Ascending aorta (tissue), 2 donors: Measurements from ENCODE around the gene MAPK6. TPM values are rescaled to one million over a fixed set of nuclear protein-coding genes. Genes with fewer than 3 reads are reported as not detected.

Source experiments
- DNase-seq, 2 donors: peaks; one replicate each; pipeline ENCODE4 v3.0.0-alpha.2; 2019; ENCODE audit warnings: low spot score in 2 of 2
- H3K27ac ChIP-seq, 2 donors: fragments of 200-600 bp; sonication (generic); one replicate each; pipeline ENCODE4 v1.5.1; 2016 to 2017; ENCODE audit warnings: mild to moderate bottlenecking in 1 of 2
- H3K27me3 ChIP-seq: fragments of 200-600 bp; sonication (generic); one replicate; pipeline ENCODE4 v1.5.1; 2017
- H3K36me3 ChIP-seq, 2 donors: fragments of 200-600 bp; sonication (generic); one replicate each; pipeline ENCODE4 v1.5.1; 2016
- H3K4me1 ChIP-seq, 2 donors: fragments of 200-600 bp; sonication (generic); one replicate each; pipeline ENCODE4 v1.5.1; 2016 to 2017; ENCODE audit warnings: mild to moderate bottlenecking in 1 of 2
- H3K4me3 ChIP-seq, 2 donors: fragments of 200-600 bp; sonication (generic); one replicate each; pipeline ENCODE4 v1.5.1; 2016 to 2017; ENCODE audit warnings: mild to moderate bottlenecking in 1 of 2
- H3K9me3 ChIP-seq, 2 donors: fragments of 200-600 bp; sonication (generic); one replicate each; pipeline ENCODE4 v1.5.1; 2016
- intact Hi-C: fragments of 100-400 bp; cut with DNase I; formaldehyde crosslinking; loops from one replicate; pipeline ENCODE4 v1.15.1; 2023
- total RNA-seq: library from RNA; depleted of rRNA; stranded (reverse); fragments of >200 nt; gene quantifications from one replicate; pipeline ENCODE4 v1.1.0, GENCODE V29; 2016
- TF ChIP-seq, protein P1 (sequence below), 3 experiments: fragments of 200-600 bp in 2 of 3; fragments of 450-650 bp in 1 of 3; sonication (generic) in 2 of 3; IDR thresholded peaks; one replicate each; pipeline ENCODE4 v1.5.1; 2016 to 2019; ENCODE audit warnings: antibody characterized with exemption in 3 of 3, mild to moderate bottlenecking in 1 of 3, moderate library complexity in 1 of 3

The MAPK6 gene
- total RNA-seq, 1 donor from 2014 or later = 32.1 TPM

DNA sequence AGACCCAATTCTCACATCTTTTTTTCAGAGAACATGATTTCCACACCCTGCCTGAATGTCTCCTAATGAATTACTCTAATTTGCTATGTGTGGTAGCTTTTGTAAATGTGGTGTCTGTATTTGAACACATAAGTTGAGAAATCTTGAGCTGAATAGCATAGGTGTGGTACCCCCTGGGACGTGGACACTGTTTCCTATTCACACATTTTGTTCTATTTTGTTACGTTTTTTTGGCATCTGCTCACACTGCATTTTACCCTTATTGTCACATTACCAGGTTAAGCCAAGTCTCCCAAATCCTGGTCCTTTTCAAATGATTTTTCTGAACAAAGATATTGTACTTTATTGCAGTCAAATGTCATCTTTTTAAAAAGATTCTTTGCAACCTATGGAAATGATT lies 6.8 kb upstream of the MAPK6 start:
- intact Hi-C loops = no loop called here
- Histone ChIP-seq H3K4me3 (no peak overlapping the region), H3K36me3 (no peaks in the 10 kb centered on the region), H3K9me3 (no peaks in the 10 kb centered on the region), H3K27me3 (no peaks in the 10 kb centered on the region), H3K4me1 (no peaks in the 10 kb centered on the region), H3K27ac (no peak overlapping the region)
- TF ChIP-seq, protein P1, sequence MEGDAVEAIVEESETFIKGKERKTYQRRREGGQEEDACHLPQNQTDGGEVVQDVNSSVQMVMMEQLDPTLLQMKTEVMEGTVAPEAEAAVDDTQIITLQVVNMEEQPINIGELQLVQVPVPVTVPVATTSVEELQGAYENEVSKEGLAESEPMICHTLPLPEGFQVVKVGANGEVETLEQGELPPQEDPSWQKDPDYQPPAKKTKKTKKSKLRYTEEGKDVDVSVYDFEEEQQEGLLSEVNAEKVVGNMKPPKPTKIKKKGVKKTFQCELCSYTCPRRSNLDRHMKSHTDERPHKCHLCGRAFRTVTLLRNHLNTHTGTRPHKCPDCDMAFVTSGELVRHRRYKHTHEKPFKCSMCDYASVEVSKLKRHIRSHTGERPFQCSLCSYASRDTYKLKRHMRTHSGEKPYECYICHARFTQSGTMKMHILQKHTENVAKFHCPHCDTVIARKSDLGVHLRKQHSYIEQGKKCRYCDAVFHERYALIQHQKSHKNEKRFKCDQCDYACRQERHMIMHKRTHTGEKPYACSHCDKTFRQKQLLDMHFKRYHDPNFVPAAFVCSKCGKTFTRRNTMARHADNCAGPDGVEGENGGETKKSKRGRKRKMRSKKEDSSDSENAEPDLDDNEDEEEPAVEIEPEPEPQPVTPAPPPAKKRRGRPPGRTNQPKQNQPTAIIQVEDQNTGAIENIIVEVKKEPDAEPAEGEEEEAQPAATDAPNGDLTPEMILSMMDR (IDR thresholded peaks at IDR 0.05) = no peak
- DNase-seq = no peak

DNA sequence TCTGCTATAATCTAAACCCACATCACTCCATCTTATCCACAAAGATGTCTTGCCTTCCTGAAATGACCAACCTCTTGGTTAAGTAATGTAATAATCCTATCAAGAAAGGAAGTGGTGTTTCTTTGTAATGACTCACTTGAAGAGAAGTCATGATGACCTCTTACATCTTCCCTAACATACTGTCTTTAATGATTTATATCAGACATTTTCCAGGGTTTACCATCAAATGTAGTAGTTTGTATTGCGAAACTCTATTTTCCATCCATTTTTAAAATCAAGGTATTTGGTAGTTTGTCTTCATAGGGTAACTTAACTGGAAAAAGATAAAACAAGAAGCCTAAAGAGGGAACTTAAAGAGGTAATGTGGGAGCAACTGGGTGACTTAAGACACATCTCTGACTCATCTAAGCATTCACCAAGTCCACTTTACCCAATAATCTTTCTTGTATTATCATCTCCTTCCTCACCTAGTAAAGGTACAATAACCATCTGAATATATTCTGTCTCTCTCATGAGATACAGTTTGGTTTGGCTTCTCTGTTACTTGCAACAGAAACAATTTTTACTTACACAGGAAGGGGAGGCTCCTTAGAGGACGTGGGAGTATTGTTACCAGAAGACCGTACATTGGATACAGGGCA lies 5.7 kb upstream of the MAPK6 start:
- intact Hi-C loops = no loop called here
- Histone ChIP-seq H3K4me1 (no peaks in the 10 kb centered on the region), H3K27me3 (no peaks in the 10 kb centered on the region), H3K9me3 (no peaks in the 10 kb centered on the region), H3K27ac (no peak overlapping the region), H3K36me3 (no peaks in the 10 kb centered on the region), H3K4me3 (no peak overlapping the region)
- TF ChIP-seq, protein P1 (IDR thresholded peaks at IDR 0.05) = no peak
- DNase-seq = no peak

GRCh38 chr15:52014616-52015015 lies 4.4 kb upstream of the MAPK6 start:
- intact Hi-C loops = loop anchor here (5.0 kb wide), 1 partner anchor 78 kb away; no protein-coding TSS in a partner anchor

GRCh38 chr15:52016316-52016715 lies 2.7 kb upstream of the MAPK6 start:
- Histone ChIP-seq H3K27me3 (no peaks in the 10 kb centered on the region), H3K4me1 (peaks cover 0 to 7% of the 10 kb centered on the region in 2 donors), H3K36me3 (no peaks in the 10 kb centered on the region), H3K27ac (no peak overlapping the region), H3K9me3 (no peaks in the 10 kb centered on the region), H3K4me3 (no peak overlapping the region)
- intact Hi-C loops = loop anchor here (5.0 kb wide), 1 partner anchor 76 kb away; no protein-coding TSS in a partner anchor
- DNase-seq = no peak
- TF ChIP-seq, protein P1 (IDR thresholded peaks at IDR 0.05) = no peak

More at GRCh38 chr15:52014616-52015015, 4.4 kb upstream of the MAPK6 start:
- no peak overlapping the region for H3K4me3 ChIP-seq
- H3K4me1 ChIP-seq = peaks cover 0 to 4% of the 10 kb centered on the region in 2 donors
- DNase-seq = no peak
- no peak overlapping the region for H3K27ac ChIP-seq
- no peaks in the 10 kb centered on the region for H3K9me3 ChIP-seq
- H3K36me3 ChIP-seq = no peaks in the 10 kb centered on the region
- no peaks in the 10 kb centered on the region for H3K27me3 ChIP-seq
- TF ChIP-seq, protein P1 (IDR thresholded peaks at IDR 0.05) = no peak

- H3K36me3 ChIP-seq = no peaks in the 10 kb centered on the region
- no peak overlapping the region for H3K4me3 ChIP-seq
- no peaks in the 10 kb centered on the region for H3K9me3 ChIP-seq
- TF ChIP-seq, protein P1 (IDR thresholded peaks at IDR 0.05) = no peak
- intact Hi-C loops = loop anchor here (2.0 to 5.0 kb wide), 3 partner anchors 74 to 661 kb away; partner anchors contain the start of gene ATOSA
- H3K27ac ChIP-seq = peak overlapping the region; percentile 88 to 92
- peaks cover 5 to 13% of the 10 kb centered on the region in 2 donors for H3K4me1 ChIP-seq
- no peaks in the 10 kb centered on the region for H3K27me3 ChIP-seq
- DNase-seq = no peak
Observed at GRCh38 chr15:52018244-52018643, 775 bp upstream of the MAPK6 start.
